HFFc6 (cell line): ENCODE measurements around the gene CPED1. TPM values are rescaled to one million over a fixed set of nuclear protein-coding genes. Genes with fewer than 3 reads are reported as not detected.

ENCODE experiments used
- DNase-seq: peaks from one replicate; pipeline ENCODE4 v3.0.0-alpha.2; 2018
- H3K27ac Mint-ChIP-seq: 2 replicates; pipeline ENCODE4 v1.8.0; 2020; ENCODE audit warnings: mild to moderate bottlenecking, mixed read lengths
- H3K27me3 Mint-ChIP-seq: 2 replicates; pipeline ENCODE4 v1.8.0; 2021; ENCODE audit warnings: mild to moderate bottlenecking, moderate library complexity, mixed read lengths; ENCODE audit not compliant: insufficient read depth
- H3K36me3 Mint-ChIP-seq: 2 replicates; pipeline ENCODE4 v1.8.0; 2021; ENCODE audit warnings: low read depth, mixed read lengths
- H3K4me1 Mint-ChIP-seq: 2 replicates; pipeline ENCODE4 v1.8.0; 2020; ENCODE audit warnings: low read depth, mixed read lengths
- H3K4me3 Mint-ChIP-seq: 2 replicates; pipeline ENCODE4 v1.8.0; 2020; ENCODE audit warnings: mild to moderate bottlenecking, moderate library complexity, mixed read lengths
- H3K9me3 Mint-ChIP-seq: 2 replicates; pipeline ENCODE4 v1.8.0; 2020; ENCODE audit warnings: mild to moderate bottlenecking, mixed read lengths
- CTCF ChIP-seq: fragments of 200-600 bp; sonication (generic); IDR thresholded peaks from 2 replicates; pipeline ENCODE4 v1.5.0; 2021; ENCODE audit warnings: antibody characterized with exemption, mild to moderate bottlenecking
- total RNA-seq, 6 experiments: library from RNA; stranded (reverse); fragmentation: NEBNext Ultra II Directional; extraction: Animal tissue kit (Norgen Biotek cat#: 25700); gene quantifications; 2 replicates in 1 of 6; 3 replicates in 5 of 6; pipeline ENCODE4 v1.2.3, GENCODE V29; 2021

The CPED1 gene
- total RNA-seq, 6 experiments from 2014 or later = 85.0 to 112 (median 95.9) TPM

- DNase-seq = no peak
- Mint-ChIP-seq H3K9me3 (no peaks in the 10 kb centered on the region), H3K4me3 (no peak overlapping the region), H3K27ac (no peak overlapping the region), H3K36me3 (peaks cover 42% of the 10 kb centered on the region), H3K27me3 (no peaks in the 10 kb centered on the region), H3K4me1 (peaks cover 13% of the 10 kb centered on the region)
- TF ChIP-seq CTCF = no peak
These were observed 149.1 kb downstream of the CPED1 start for GRCh38 chr7:121137580-121137979.

- H3K27ac Mint-ChIP-seq = no peak overlapping the region
- no peak for DNase-seq
- H3K9me3 Mint-ChIP-seq = no peaks in the 10 kb centered on the region
- no peak for TF ChIP-seq CTCF
- H3K4me3 Mint-ChIP-seq = no peak overlapping the region
- no peaks in the 10 kb centered on the region for H3K27me3 Mint-ChIP-seq
- H3K36me3 Mint-ChIP-seq = peaks cover 42% of the 10 kb centered on the region
- H3K4me1 Mint-ChIP-seq = peaks cover 12% of the 10 kb centered on the region
These were observed 149.9 kb downstream of the CPED1 start for GRCh38 chr7:121138262-121138933.

- Mint-ChIP-seq H3K27ac (no peak overlapping the region), H3K4me3 (no peak overlapping the region), H3K27me3 (no peaks in the 10 kb centered on the region), H3K36me3 (peaks cover 39% of the 10 kb centered on the region), H3K9me3 (no peaks in the 10 kb centered on the region), H3K4me1 (peaks cover 6% of the 10 kb centered on the region)
- no peak for DNase-seq
- TF ChIP-seq CTCF = no peak
These were observed 150.9 kb downstream of the CPED1 start for GRCh38 chr7:121139427-121139826.

GRCh38 chr7:121140790-121141189 lies 152.3 kb downstream of the CPED1 start:
- Mint-ChIP-seq H3K36me3 (peaks cover 39% of the 10 kb centered on the region), H3K9me3 (no peaks in the 10 kb centered on the region), H3K27ac (no peak overlapping the region), H3K4me3 (no peak overlapping the region), H3K4me1 (peaks cover 13% of the 10 kb centered on the region; the same call in 1 of the 2 replicates), H3K27me3 (no peaks in the 10 kb centered on the region)
- no peak for TF ChIP-seq CTCF
- DNase-seq = no peak

- no peak for DNase-seq
- H3K27me3 Mint-ChIP-seq = no peaks in the 10 kb centered on the region
- no peaks in the 10 kb centered on the region for H3K9me3 Mint-ChIP-seq
- no peak overlapping the region for H3K27ac Mint-ChIP-seq
- H3K4me3 Mint-ChIP-seq = no peak overlapping the region
- no peak for TF ChIP-seq CTCF
- H3K4me1 Mint-ChIP-seq = no peaks in the 10 kb centered on the region
- H3K36me3 Mint-ChIP-seq = peaks cover 42% of the 10 kb centered on the region
These were observed 163.3 kb downstream of the CPED1 start for GRCh38 chr7:121151774-121152221.
